Measurements from ENCODE around the gene ZNF230. TPM values are rescaled to one million over a fixed set of nuclear protein-coding genes. Genes with fewer than 3 reads are reported as not detected.

The ZNF230 gene
- total RNA-seq, 4 donors from 2014 or later, result 4.6 to 8.0 (median 5.2) TPM

GRCh38 chr19:44050740-44051649 lies 48.2 kb downstream of the ZNF230 start:
- Histone ChIP-seq H3K27ac (peak overlapping the region in 2 of 3 donors; percentile 26 to 62), H3K36me3 (no peaks in the 10 kb centered on the region), H3K27me3 (no peaks in the 10 kb centered on the region), H3K9me3 (no peaks in the 10 kb centered on the region), H3K4me1 (peaks cover 11% of the 10 kb centered on the region in 2 donors), H3K4me3 (replicated peaks in 1 of 3) (peak overlapping the region in 2 of 3 donors; percentile 5 to 71)
- WGBS, 2 donors, result 11 to 13% methylated on average over 21 of the region's 21 CpGs
- TF ChIP-seq CTCF (IDR thresholded peaks at IDR 0.05) (no peak), POLR2A (IDR thresholded peaks at IDR 0.05) (no peak)
- intact Hi-C loops (cut with DNase I), result no loop called here
- DNase-seq, result peak; percentile 33

- intact Hi-C loops (cut with DNase I), result no loop called here
- Histone ChIP-seq H3K9me3 (no peaks in the 10 kb centered on the region), H3K27me3 (no peaks in the 10 kb centered on the region), H3K4me1 (peaks cover 11% of the 10 kb centered on the region in 2 donors), H3K36me3 (no peaks in the 10 kb centered on the region), H3K4me3 (replicated peaks in 1 of 3) (peak within 1 kb of the TSS; percentile 65 to 71 (median 67)), H3K27ac (peak within 1 kb of the TSS in 2 of 3 donors; percentile 41 to 62)
- 1 to 2% methylated on average over 32 to 35 of the region's 38 CpGs for WGBS, 2 donors
- DNase-seq, result peak; percentile 96 to 97
- TF ChIP-seq CTCF (IDR thresholded peaks at IDR 0.05) (no peak), POLR2A (IDR thresholded peaks at IDR 0.05) (peak in 1 of 2 donors; percentile 52)
Measured at GRCh38 chr19:44051650-44052402, 49.1 kb downstream of the ZNF230 start, which contains the start of gene ZNF223. Gene ZNF223 (plus strand): TSS chr19:44052036. CDS start chr19:44055177, 3,141 bp downstream.

GRCh38 chr19:44055870-44056269 lies 53.1 kb downstream of the ZNF230 start:
- H3K4me1 ChIP-seq, result peaks cover 10 to 11% of the 10 kb centered on the region in 2 donors
- no peaks in the 10 kb centered on the region for H3K9me3 ChIP-seq
- intact Hi-C loops (cut with DNase I), result no loop called here
- no peak for DNase-seq
- H3K36me3 ChIP-seq, result peaks cover 6 to 9% of the 10 kb centered on the region in 2 donors
- H3K4me3 ChIP-seq (replicated peaks in 1 of 3), result no peak overlapping the region
- H3K27ac ChIP-seq, result no peak overlapping the region
- TF ChIP-seq CTCF (IDR thresholded peaks at IDR 0.05), result no peak
- TF ChIP-seq POLR2A (IDR thresholded peaks at IDR 0.05), result no peak
- no peaks in the 10 kb centered on the region for H3K27me3 ChIP-seq
- 90 to 97% methylated on average over 5 of the region's 5 CpGs for WGBS, 2 donors

- no peaks in the 10 kb centered on the region for H3K4me1 ChIP-seq
- H3K4me3 ChIP-seq (replicated peaks in 1 of 3), result no peak overlapping the region
- H3K27me3 ChIP-seq, result no peaks in the 10 kb centered on the region
- no peak overlapping the region for H3K27ac ChIP-seq
- TF ChIP-seq CTCF (IDR thresholded peaks at IDR 0.05) (no peak), POLR2A (IDR thresholded peaks at IDR 0.05) (no peak)
- intact Hi-C loops (cut with DNase I), result no loop called here
- 94 to 95% methylated on average over 2 of the region's 2 CpGs for WGBS, 2 donors
- no peak for DNase-seq
- H3K36me3 ChIP-seq, result peaks cover 28 to 36% of the 10 kb centered on the region in 2 donors
- no peaks in the 10 kb centered on the region for H3K9me3 ChIP-seq
Measured at GRCh38 chr19:44059229-44059628, 56.5 kb downstream of the ZNF230 start.
